ENCODE results near the gene DMPK. TPM values are rescaled to one million over a fixed set of nuclear protein-coding genes. Genes with fewer than 3 reads are reported as not detected.

Gene DMPK
- 29.1 to 45.4 TPM (median 40.2 TPM) in 5 replicates for total RNA-seq (2022; extraction: Qiagen RNA extraction)

GRCh38 chr19:45782162-45782691 lies at the start of gene DMPK:
TSS of gene DMPK (minus strand) at chr19:45782490. CDS start at chr19:45782352, 138 bp downstream.

GRCh38 chr19:45814851-45815480 lies 32.7 kb upstream of the DMPK start, which contains the start of gene RSPH6A:
TSS of gene RSPH6A (minus strand) at chr19:45815308. CDS start at chr19:45815176, 132 bp downstream.

GRCh38 chr19:45792470-45793177 lies 10.3 kb upstream of the DMPK start, which contains the start of gene DMWD:
TSS of gene DMWD (minus strand) at chr19:45792845. CDS start at chr19:45792756, 89 bp downstream.

GRCh38 chr19:45768984-45769782 lies 13.1 kb downstream of the DMPK start, which contains the start of gene SIX5:
TSS of gene SIX5 (minus strand) at chr19:45769252. CDS start at chr19:45768844, 408 bp downstream.

GRCh38 chr19:45733160-45733810 lies 49.0 kb downstream of the DMPK start, which contains the start of gene MEIOSIN:
TSS of gene MEIOSIN (plus strand) at chr19:45733439. CDS start at chr19:45735377, 1,938 bp downstream.

GRCh38 chr19:45730368-45731288 lies 51.7 kb downstream of the DMPK start, which contains the start of gene FBXO46:
TSS of gene FBXO46 (minus strand) at chr19:45730896. CDS start at chr19:45713495, 17,401 bp downstream.

Other genes with a start within 250 kb of the DMPK start
- 12.5 to 18.5 TPM (median 16.9 TPM) in 5 replicates for gene OPA3, start 197.7 kb downstream of the DMPK start, total RNA-seq (2022; extraction: Qiagen RNA extraction)
- gene GPR4, start 180.3 kb downstream of the DMPK start, total RNA-seq (2022; extraction: Qiagen RNA extraction): 0.15 to 0.66 TPM (median 0.22 TPM) in 5 replicates
- 19.3 to 27.2 TPM (median 23.1 TPM) in 5 replicates for gene EML2, start 143.1 kb downstream of the DMPK start, total RNA-seq (2022; extraction: Qiagen RNA extraction)
- gene GIPR, start 114.3 kb downstream of the DMPK start, total RNA-seq (2022; extraction: Qiagen RNA extraction): 2.0 to 3.3 TPM (median 2.9 TPM) in 5 replicates
- 761 to 882 TPM (median 789 TPM) in 5 replicates for gene SNRPD2, start 90.5 kb downstream of the DMPK start, total RNA-seq (2022; extraction: Qiagen RNA extraction)
- gene QPCTL, start 89.8 kb downstream of the DMPK start, total RNA-seq (2022; extraction: Qiagen RNA extraction): 6.6 to 9.5 TPM (median 8.7 TPM) in 5 replicates
- gene FBXO46, start 51.6 kb downstream of the DMPK start, total RNA-seq (2022; extraction: Qiagen RNA extraction): 7.8 to 11.1 TPM (median 9.7 TPM) in 5 replicates
- gene MEIOSIN, start 49.1 kb downstream of the DMPK start, total RNA-seq (2022; extraction: Qiagen RNA extraction): 0.03 to 0.06 TPM (median 0.05 TPM) in 5 replicates
- 16.8 to 31.3 TPM (median 28.9 TPM) in 5 replicates for gene SIX5, start 13.2 kb downstream of the DMPK start, total RNA-seq (2022; extraction: Qiagen RNA extraction)
- 22.5 to 34.8 TPM (median 30.3 TPM) in 5 replicates for gene DMWD, start 10.4 kb upstream of the DMPK start, total RNA-seq (2022; extraction: Qiagen RNA extraction)
- not detected in 5 replicates for gene RSPH6A, start 32.8 kb upstream of the DMPK start, total RNA-seq (2022; extraction: Qiagen RNA extraction)
- gene SYMPK, start 80.7 kb upstream of the DMPK start, total RNA-seq (2022; extraction: Qiagen RNA extraction): 58.9 to 77.3 TPM (median 71.3 TPM) in 5 replicates
- gene FOXA3, start 81.8 kb upstream of the DMPK start, total RNA-seq (2022; extraction: Qiagen RNA extraction): 0.58 to 1.1 TPM (median 0.89 TPM) in 5 replicates
- 22.7 to 37.9 TPM (median 36.1 TPM) in 5 replicates for gene IRF2BP1, start 103.7 kb upstream of the DMPK start, total RNA-seq (2022; extraction: Qiagen RNA extraction)
- gene MYPOP, start 120.1 kb upstream of the DMPK start, total RNA-seq (2022; extraction: Qiagen RNA extraction): 6.4 to 10.3 TPM (median 10.1 TPM) in 5 replicates
- gene NANOS2, start 132.3 kb upstream of the DMPK start, total RNA-seq (2022; extraction: Qiagen RNA extraction): not detected in 5 replicates
- 0.77 to 1.3 TPM (median 1.3 TPM) in 5 replicates for gene NOVA2, start 191.4 kb upstream of the DMPK start, total RNA-seq (2022; extraction: Qiagen RNA extraction)
- 4.1 to 6.2 TPM (median 4.6 TPM) in 5 replicates for gene CCDC61, start 213.0 kb upstream of the DMPK start, total RNA-seq (2022; extraction: Qiagen RNA extraction)
- not detected in 5 replicates for gene PGLYRP1, start 240.6 kb upstream of the DMPK start, total RNA-seq (2022; extraction: Qiagen RNA extraction)

Measured in A549 treated with AZD2906 at 1 μM for 4 hours (cell line).